Fibroblast of lung (primary cell): ENCODE results near the gene MGAT3. TPM values are rescaled to one million over a fixed set of nuclear protein-coding genes. Genes with fewer than 3 reads are reported as not detected.

Experiments
- DNase-seq, 2 donors: peaks; one replicate each; pipeline versions ENCODE4 v3.0.0 to v3.0.0-alpha.2; 2010; ENCODE audit warnings: low read depth in 2 of 2
- H2AFZ ChIP-seq: 2 replicates; pipeline ENCODE4 v1.5.1; 2012; ENCODE audit warnings: low read length, control low read depth, inconsistent platforms
- H3K27ac ChIP-seq: 2 replicates; pipeline ENCODE4 v1.5.1; 2011; ENCODE audit warnings: low read length, control low read depth; ENCODE audit not compliant: insufficient read depth
- H3K27me3 ChIP-seq: 2 replicates; pipeline ENCODE4 v1.5.1; 2011; ENCODE audit warnings: mild to moderate bottlenecking, low read length; ENCODE audit not compliant: control insufficient read depth, insufficient read depth
- H3K36me3 ChIP-seq: 2 replicates; pipeline ENCODE4 v1.5.1; 2011; ENCODE audit warnings: low read length; ENCODE audit not compliant: control insufficient read depth, insufficient read depth
- H3K4me1 ChIP-seq: 2 replicates; pipeline ENCODE4 v1.5.1; 2011; ENCODE audit warnings: low read length; ENCODE audit not compliant: control insufficient read depth, insufficient read depth; ENCODE audit errors: extremely low read depth
- H3K4me2 ChIP-seq: 2 replicates; pipeline ENCODE4 v1.5.1; 2011; ENCODE audit warnings: low read length, control low read depth; ENCODE audit not compliant: insufficient read depth; ENCODE audit errors: extremely low read depth
- H3K4me3 ChIP-seq, 4 experiments: fragments of 200-600 bp in 1 of 4; sonication (generic) in 1 of 4; replicated peaks in 1 of 4; 2 replicates each; pipeline ENCODE4 v1.5.1; 2011 to 2016; ENCODE audit warnings: low read length in 4 of 4, low read depth in 3 of 4, mild to moderate bottlenecking in 3 of 4, control low read depth in 2 of 4, inconsistent platforms in 1 of 4, mixed read lengths in 1 of 4; ENCODE audit not compliant: insufficient read depth in 1 of 4; ENCODE audit errors: control extremely low read depth in 1 of 4
- H3K79me2 ChIP-seq: 2 replicates; pipeline ENCODE4 v1.5.1; 2012; ENCODE audit warnings: mild to moderate bottlenecking, low read length, inconsistent platforms; ENCODE audit not compliant: control insufficient read depth, insufficient read depth
- H3K9ac ChIP-seq: 2 replicates; pipeline ENCODE4 v1.5.1; 2011; ENCODE audit warnings: mild to moderate bottlenecking, low read length, control low read depth; ENCODE audit not compliant: insufficient read depth
- H3K9me3 ChIP-seq: 2 replicates; pipeline ENCODE4 v1.5.1; 2012; ENCODE audit warnings: low read depth, low read length; ENCODE audit not compliant: control insufficient read depth, insufficient read depth
- H4K20me1 ChIP-seq: 2 replicates; pipeline ENCODE4 v1.5.1; 2011; ENCODE audit warnings: low read length; ENCODE audit not compliant: control insufficient read depth, insufficient read depth; ENCODE audit errors: extremely low read depth
- EZH2 ChIP-seq: IDR thresholded peaks from 2 replicates; pipeline ENCODE4 v1.5.1; 2012; ENCODE audit warnings: low read length, control low read depth, mild to moderate bottlenecking; ENCODE audit errors: missing control alignments
- polyA plus RNA-seq, 2 donors: library from polyadenylated mRNA; depleted of rRNA in 1 of 2; stranded (reverse) in 1 of 2; unstranded in 1 of 2; fragments of >200 nt; gene quantifications; 2 replicates each; pipeline ENCODE4 v1.2.1, GENCODE V29; 2011 to 2012; ENCODE audit warnings: missing spikeins in 1 of 2
- total RNA-seq: library from RNA; depleted of rRNA; stranded (reverse); fragments of >200 nt; gene quantifications from 2 replicates; pipeline ENCODE4 v1.2.1, GENCODE V29; 2014
- TF ChIP-seq, protein P1 (sequence below), 2 donors: IDR thresholded peaks in 1 of 2; conservative IDR thresholded peaks in 1 of 2; 1 replicate in 1 of 2; 2 replicates in 1 of 2; pipeline ENCODE4 v1.5.1; 2011 to 2012; ENCODE audit warnings: low read length in 2 of 2, control low read depth in 1 of 2, inconsistent platforms in 1 of 2, low read depth in 1 of 2, mild to moderate bottlenecking in 1 of 2

The MGAT3 gene
- total and polyA plus RNA-seq, 2 donors (not counting 1 experiment from before 2014, with no cell fraction given), result 0.09 TPM; not detected in 1

GRCh38 chr22:39486951-39487825 lies 30.4 kb downstream of the MGAT3 start:
- no peaks in the 10 kb centered on the region for H3K79me2 ChIP-seq
- no peak overlapping the region for H3K4me3 ChIP-seq
- H3K9me3 ChIP-seq, result no peaks in the 10 kb centered on the region
- H2AFZ ChIP-seq, result no peak overlapping the region
- H3K27me3 ChIP-seq, result no peaks in the 10 kb centered on the region
- H3K4me1 ChIP-seq, result no peaks in the 10 kb centered on the region
- no peak for TF ChIP-seq EZH2
- TF ChIP-seq, protein P1, sequence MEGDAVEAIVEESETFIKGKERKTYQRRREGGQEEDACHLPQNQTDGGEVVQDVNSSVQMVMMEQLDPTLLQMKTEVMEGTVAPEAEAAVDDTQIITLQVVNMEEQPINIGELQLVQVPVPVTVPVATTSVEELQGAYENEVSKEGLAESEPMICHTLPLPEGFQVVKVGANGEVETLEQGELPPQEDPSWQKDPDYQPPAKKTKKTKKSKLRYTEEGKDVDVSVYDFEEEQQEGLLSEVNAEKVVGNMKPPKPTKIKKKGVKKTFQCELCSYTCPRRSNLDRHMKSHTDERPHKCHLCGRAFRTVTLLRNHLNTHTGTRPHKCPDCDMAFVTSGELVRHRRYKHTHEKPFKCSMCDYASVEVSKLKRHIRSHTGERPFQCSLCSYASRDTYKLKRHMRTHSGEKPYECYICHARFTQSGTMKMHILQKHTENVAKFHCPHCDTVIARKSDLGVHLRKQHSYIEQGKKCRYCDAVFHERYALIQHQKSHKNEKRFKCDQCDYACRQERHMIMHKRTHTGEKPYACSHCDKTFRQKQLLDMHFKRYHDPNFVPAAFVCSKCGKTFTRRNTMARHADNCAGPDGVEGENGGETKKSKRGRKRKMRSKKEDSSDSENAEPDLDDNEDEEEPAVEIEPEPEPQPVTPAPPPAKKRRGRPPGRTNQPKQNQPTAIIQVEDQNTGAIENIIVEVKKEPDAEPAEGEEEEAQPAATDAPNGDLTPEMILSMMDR (conservative IDR thresholded peaks at IDR 0.05 in 1 of 2, IDR thresholded peaks at IDR 0.05 in 1 of 2; ENCODE audit: low read depth in 1 of 2, low read length in 2 of 2), result no peak
- no peak overlapping the region for H3K27ac ChIP-seq
- DNase-seq, result no peak
- no peak overlapping the region for H3K9ac ChIP-seq
- no peak overlapping the region for H3K4me2 ChIP-seq
- H3K36me3 ChIP-seq, result no peaks in the 10 kb centered on the region
- no peaks in the 10 kb centered on the region for H4K20me1 ChIP-seq

- no peaks in the 10 kb centered on the region for H4K20me1 ChIP-seq
- no peak overlapping the region for H2AFZ ChIP-seq
- DNase-seq, result no peak
- H3K27me3 ChIP-seq, result no peaks in the 10 kb centered on the region
- H3K4me2 ChIP-seq, result no peak overlapping the region
- no peaks in the 10 kb centered on the region for H3K9me3 ChIP-seq
- no peaks in the 10 kb centered on the region for H3K36me3 ChIP-seq
- TF ChIP-seq, protein P1 (conservative IDR thresholded peaks at IDR 0.05 in 1 of 2, IDR thresholded peaks at IDR 0.05 in 1 of 2; ENCODE audit: low read depth in 1 of 2, low read length in 2 of 2), result no peak
- TF ChIP-seq EZH2, result no peak
- no peaks in the 10 kb centered on the region for H3K4me1 ChIP-seq
- H3K79me2 ChIP-seq, result no peaks in the 10 kb centered on the region
- no peak overlapping the region for H3K27ac ChIP-seq
- H3K4me3 ChIP-seq, result no peak overlapping the region
- H3K9ac ChIP-seq, result no peak overlapping the region
These were observed 31.2 kb downstream of the MGAT3 start for GRCh38 chr22:39487826-39488520.

DNA sequence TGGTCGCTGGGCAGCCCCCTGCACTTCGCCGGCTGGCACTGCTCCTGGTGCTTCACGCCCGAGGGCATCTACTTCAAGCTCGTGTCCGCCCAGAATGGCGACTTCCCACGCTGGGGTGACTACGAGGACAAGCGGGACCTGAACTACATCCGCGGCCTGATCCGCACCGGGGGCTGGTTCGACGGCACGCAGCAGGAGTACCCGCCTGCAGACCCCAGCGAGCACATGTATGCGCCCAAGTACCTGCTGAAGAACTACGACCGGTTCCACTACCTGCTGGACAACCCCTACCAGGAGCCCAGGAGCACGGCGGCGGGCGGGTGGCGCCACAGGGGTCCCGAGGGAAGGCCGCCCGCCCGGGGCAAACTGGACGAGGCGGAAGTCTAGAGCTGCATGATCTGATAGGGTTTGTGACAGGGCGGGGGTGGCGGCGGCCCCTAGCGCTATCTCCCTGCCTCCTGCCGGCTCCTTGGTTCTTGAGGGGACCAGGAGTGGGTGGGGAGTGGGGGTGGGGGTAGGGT lies 31.8 kb downstream of the MGAT3 start:
- Histone ChIP-seq H3K4me3 (no peak overlapping the region), H2AFZ (no peak overlapping the region), H3K27me3 (no peaks in the 10 kb centered on the region), H3K4me2 (no peak overlapping the region), H4K20me1 (no peaks in the 10 kb centered on the region), H3K9ac (no peak overlapping the region), H3K9me3 (no peaks in the 10 kb centered on the region), H3K4me1 (peaks cover 6% of the 10 kb centered on the region), H3K36me3 (no peaks in the 10 kb centered on the region), H3K79me2 (no peaks in the 10 kb centered on the region), H3K27ac (no peak overlapping the region)
- no peak for DNase-seq
- TF ChIP-seq EZH2, result no peak
- TF ChIP-seq, protein P1 (conservative IDR thresholded peaks at IDR 0.05 in 1 of 2, IDR thresholded peaks at IDR 0.05 in 1 of 2; ENCODE audit: low read depth in 1 of 2, low read length in 2 of 2), result no peak
